Omental fat pad (tissue), 4 donors: ENCODE results near the gene CUL7. TPM values are rescaled to one million over a fixed set of nuclear protein-coding genes. Genes with fewer than 3 reads are reported as not detected.
A peak's percentile ranks its signal among the peaks of the same experiment; 100 is the strongest.

Experiments used
- ATAC-seq: fragments of 150-250 bp; one replicate; pipeline ENCODE4 v1.9.1; 2016; ENCODE audit warnings: mild to moderate bottlenecking, moderate library complexity; ENCODE audit not compliant: low FRiP score
- DNase-seq: peaks from one replicate; pipeline ENCODE4 v3.0.0-alpha.2; 2019; ENCODE audit warnings: low spot score
- CTCF ChIP-seq, 3 donors: fragments of 450-650 bp; IDR thresholded peaks; one replicate each; pipeline ENCODE4 v1.5.1; 2016 to 2017; ENCODE audit warnings: antibody characterized with exemption in 3 of 3, mild to moderate bottlenecking in 3 of 3, moderate library complexity in 2 of 3
- total RNA-seq, 4 donors: library from RNA; depleted of rRNA; stranded (reverse); fragments of >200 nt; gene quantifications; one replicate each; pipeline ENCODE4 v1.1.0, GENCODE V29; 2016

The CUL7 gene
- total RNA-seq, 4 donors from 2014 or later = 10.1 to 17.3 (median 14.3) TPM

DNA sequence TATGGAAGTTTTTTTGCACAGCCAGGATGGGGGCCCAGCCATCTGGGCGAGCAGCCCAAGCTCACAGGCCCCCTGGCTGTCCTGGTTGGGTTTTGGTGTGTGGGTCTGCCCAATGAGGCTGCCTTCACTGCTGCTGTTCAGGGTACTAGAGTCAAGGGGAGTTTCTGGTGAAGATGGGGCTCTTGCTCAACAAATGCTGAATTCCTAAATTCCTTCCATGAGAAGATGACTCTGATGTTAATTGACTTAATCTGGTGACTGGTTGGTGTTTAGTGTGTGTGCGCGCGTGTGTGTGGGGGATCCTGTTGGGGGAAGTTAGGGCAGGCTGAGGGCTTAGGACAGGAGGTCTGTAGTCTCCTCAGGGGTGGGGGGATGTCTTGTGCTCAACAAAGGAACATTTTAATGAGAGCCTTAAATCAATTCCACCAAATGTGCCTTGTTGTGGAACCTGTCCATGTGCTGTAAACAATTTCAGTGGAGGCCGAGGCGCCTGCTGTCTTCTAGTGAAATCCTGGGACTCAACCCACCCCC lies 24.4 kb upstream of the CUL7 start:
- TF ChIP-seq CTCF (IDR thresholded peaks at IDR 0.05) = no peak
- DNase-seq = no peak
- ATAC-seq = no peak

- DNase-seq (no peak), ATAC-seq (no peak)
- TF ChIP-seq CTCF (IDR thresholded peaks at IDR 0.05) = no peak
Observed at GRCh38 chr6:43077333-43077809, 23.7 kb upstream of the CUL7 start.

GRCh38 chr6:43076464-43077332 lies 23.0 kb upstream of the CUL7 start:
- DNase-seq = no peak
- TF ChIP-seq CTCF (IDR thresholded peaks at IDR 0.05) = no peak
- ATAC-seq = peak; percentile 22

DNA sequence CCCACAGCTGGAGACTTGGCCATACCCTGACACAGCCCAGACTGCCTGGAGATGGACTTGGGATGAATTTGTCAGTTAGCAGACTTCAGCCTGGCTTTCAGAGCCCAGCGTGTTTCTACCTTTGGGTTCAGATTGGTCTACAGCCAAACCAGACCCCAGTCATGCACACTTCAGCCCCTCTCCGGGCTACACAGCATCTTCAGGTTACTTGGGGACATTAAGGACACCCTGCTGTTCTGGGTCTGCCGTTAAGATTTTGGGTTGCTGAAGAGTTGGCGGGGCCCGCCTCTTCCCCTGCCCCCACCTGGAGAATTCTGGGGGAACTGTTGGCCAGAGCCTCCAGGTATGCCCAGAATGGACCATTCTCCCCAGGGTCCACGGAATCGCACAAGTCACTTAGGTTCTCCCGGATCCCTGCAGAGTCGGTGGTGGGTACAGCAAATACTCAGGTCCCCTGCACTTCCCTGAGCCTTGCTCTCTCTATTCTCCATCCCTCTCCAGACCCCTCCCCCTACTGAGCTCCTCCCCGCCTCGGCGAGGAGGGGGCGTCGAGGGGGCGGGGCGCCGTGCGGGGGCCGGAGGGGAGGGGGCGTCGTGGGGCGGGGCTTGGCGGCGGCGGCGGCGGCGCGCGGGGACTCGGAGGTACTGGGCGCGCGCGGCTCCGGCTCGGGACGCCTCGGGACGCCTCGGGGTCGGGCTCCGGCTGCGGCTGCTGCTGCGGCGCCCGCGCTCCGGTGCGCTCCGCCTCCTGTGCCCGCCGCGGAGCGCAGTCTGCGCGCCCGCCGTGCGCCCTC lies 22.2 kb upstream of the CUL7 start, which contains the start of gene PTK7:
Gene PTK7, plus strand, starts transcription at position 645 of the 794 bp plus-strand sequence. CDS start 175 bp downstream, outside the sequence.
- ATAC-seq (peak; percentile 52), DNase-seq (no peak)
- TF ChIP-seq CTCF (IDR thresholded peaks at IDR 0.05) = no peak

DNA sequence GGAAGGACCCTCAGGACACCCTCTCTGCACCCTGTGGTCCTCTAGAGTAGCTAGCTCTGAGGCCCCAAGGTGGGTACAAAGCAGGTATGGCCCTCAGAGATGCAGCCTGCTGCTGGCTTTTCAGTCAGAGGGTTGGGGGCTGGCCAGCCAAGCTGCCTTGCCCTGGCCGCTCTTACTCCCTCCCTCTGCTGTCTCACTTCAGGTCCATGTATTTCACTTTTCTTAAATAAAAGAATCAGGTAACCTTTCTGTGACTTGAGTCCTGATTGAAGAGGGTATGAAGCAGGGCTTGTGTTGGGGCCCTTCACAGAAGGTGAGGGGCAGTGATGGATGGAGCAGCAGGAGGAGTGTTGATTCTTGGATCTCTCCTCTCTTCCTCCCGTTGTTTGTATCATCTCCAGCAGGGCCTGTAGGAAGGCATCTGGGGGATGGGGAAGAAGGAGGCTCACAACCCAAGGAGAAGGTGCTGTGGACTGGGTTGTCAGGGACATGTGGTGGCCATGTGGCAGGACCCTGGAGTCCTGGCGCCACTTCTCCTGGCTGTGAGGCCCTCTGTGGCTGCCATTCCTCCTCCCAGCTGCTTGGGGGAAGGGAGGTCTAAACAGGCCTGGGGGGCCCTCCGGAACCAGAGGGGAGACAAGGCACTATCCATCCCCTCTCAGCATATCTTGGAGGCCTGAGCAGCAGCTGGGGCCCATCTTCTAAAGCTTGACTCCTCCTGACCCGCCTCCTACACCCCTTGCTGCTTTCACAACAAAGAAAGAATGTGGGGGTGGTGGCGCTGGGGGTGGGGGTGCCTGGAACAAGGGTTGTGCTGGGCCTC lies 21.4 kb upstream of the CUL7 start:
- DNase-seq (no peak), ATAC-seq (peak; percentile 43)

More for the DNA sequence above, 21.4 kb upstream of the CUL7 start:
- TF ChIP-seq CTCF (IDR thresholded peaks at IDR 0.05) = no peak
